Mononuclear cell (primary cell): Measurements from ENCODE around the gene UNK. TPM values are rescaled to one million over a fixed set of nuclear protein-coding genes. Genes with fewer than 3 reads are reported as not detected.
"Not testable (repeated sequence)": the region's sequence is repeated elsewhere in the genome, so short reads cannot be mapped to it uniquely, and the experiment has no call there.

ENCODE experiments used
- H3K27me3 ChIP-seq: 2 replicates; pipeline ENCODE4 v1.6.0; 2011; ENCODE audit warnings: low read length, control low read depth; ENCODE audit not compliant: insufficient read depth
- H3K4me1 ChIP-seq: 2 replicates; pipeline ENCODE4 v1.5.1; 2011; ENCODE audit warnings: mild to moderate bottlenecking, low read length, control low read depth; ENCODE audit not compliant: insufficient read depth
- H3K4me3 ChIP-seq: 2 replicates; pipeline ENCODE4 v1.5.1; 2011; ENCODE audit warnings: mild to moderate bottlenecking, low read length, moderate library complexity
- H3K9me3 ChIP-seq: 2 replicates; pipeline ENCODE4 v1.5.1; 2011; ENCODE audit warnings: low read depth, mild to moderate bottlenecking, control low read depth, low read length
- total RNA-seq: library from RNA; depleted of rRNA; stranded (reverse); fragments of >200 nt; gene quantifications from one replicate; pipeline ENCODE4 v1.2.3, GENCODE V29; 2012

Gene UNK
- total RNA-seq, 1 donor: 32.8 TPM

DNA sequence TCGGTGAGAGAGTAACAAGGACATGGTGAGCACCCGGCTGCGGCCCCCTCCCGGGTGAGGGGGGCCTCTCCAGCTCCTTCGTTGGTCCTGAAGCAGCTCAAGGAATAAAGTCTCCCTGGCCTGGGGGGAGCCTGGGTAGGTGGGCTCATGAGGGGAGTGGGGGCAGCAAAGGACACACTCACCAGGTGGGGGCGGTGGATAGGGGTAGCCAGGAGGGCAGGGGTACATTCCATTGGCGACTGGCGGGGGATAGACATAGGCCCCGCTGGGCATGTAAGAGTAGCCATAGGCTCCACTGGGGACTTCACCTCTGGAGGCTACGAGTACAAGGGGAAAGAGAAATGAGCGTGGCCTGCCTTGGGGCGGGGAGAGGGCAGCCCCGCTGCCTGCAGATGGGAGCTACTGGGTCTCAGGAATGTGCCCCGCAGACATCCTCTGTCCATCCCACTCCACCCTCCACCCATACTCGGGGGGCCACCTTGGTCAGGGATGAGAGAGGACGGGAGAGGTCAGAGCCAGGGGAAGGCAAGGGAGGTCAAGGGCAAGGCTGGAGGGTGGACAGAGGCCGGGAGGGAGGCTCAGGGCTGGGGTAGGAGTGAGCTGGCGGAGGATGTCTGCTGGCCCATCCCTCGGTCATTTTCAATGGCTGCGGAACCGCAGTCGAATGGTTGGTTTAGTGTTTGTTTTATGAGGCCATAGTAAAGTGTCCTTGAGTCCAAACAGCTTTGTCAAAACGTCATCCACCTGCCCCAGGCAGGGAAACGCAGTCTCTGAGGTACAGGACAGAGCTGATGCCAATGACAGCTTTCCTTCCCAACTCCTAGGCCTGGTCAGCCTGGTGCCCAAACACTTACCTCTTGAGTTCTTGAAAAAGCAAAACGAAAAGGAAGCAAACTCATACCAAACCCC lies 63.3 kb downstream of the UNK start:
- Histone ChIP-seq H3K27me3 (no peaks in the 10 kb centered on the region), H3K4me1 (peaks cover 27% of the 10 kb centered on the region), H3K9me3 (no peaks in the 10 kb centered on the region), H3K4me3 (no peak overlapping the region)

GRCh38 chr17:75848523-75849278 lies 64.1 kb downstream of the UNK start:
- Histone ChIP-seq H3K27me3 (no peaks in the 10 kb centered on the region), H3K4me3 (no peak overlapping the region), H3K4me1 (peaks cover 30% of the 10 kb centered on the region), H3K9me3 (no peaks in the 10 kb centered on the region)

GRCh38 chr17:75849279-75849646 lies 64.7 kb downstream of the UNK start:
- Histone ChIP-seq H3K4me1 (peaks cover 36% of the 10 kb centered on the region), H3K4me3 (no peak overlapping the region), H3K27me3 (no peaks in the 10 kb centered on the region), H3K9me3 (no peaks in the 10 kb centered on the region)

GRCh38 chr17:75849724-75850123 lies 65.1 kb downstream of the UNK start:
- Histone ChIP-seq H3K4me3 (no peak overlapping the region), H3K9me3 (no peaks in the 10 kb centered on the region), H3K4me1 (peaks cover 39% of the 10 kb centered on the region), H3K27me3 (no peaks in the 10 kb centered on the region)

- no peaks in the 10 kb centered on the region for H3K27me3 ChIP-seq
- peaks cover 27% of the 10 kb centered on the region for H3K4me1 ChIP-seq
- H3K9me3 ChIP-seq: no peaks in the 10 kb centered on the region
- no peak overlapping the region for H3K4me3 ChIP-seq
Observed at GRCh38 chr17:75850928-75851692, 66.5 kb downstream of the UNK start.

- peaks cover 30% of the 10 kb centered on the region for H3K4me1 ChIP-seq
- not testable (repeated sequence) for H3K9me3 ChIP-seq, H3K4me3 ChIP-seq, H3K27me3 ChIP-seq
Observed at GRCh38 chr17:75851693-75851991, 67.0 kb downstream of the UNK start.

DNA sequence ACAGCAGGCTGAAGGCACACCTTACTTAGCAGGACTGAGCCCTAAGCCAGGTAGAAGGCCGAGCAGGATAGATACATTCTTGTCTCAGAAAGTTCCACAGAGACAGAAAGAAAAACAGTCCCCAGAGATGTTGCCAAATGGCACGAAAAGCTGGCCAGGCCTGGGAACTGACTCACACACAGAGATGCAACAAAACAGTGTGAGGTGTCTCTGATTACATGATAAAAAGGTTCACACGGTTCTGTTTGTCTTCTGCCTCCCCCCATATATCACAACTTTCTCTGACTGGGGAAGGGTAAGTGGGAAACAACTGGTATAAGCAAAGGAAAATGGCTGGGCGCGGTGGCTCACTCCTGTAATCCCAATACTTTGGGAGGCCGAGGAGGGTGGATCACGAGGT lies 68.8 kb downstream of the UNK start:
- H3K4me1 ChIP-seq: peaks cover 43% of the 10 kb centered on the region
- no peak overlapping the region for H3K4me3 ChIP-seq
- H3K9me3 ChIP-seq: no peaks in the 10 kb centered on the region
- H3K27me3 ChIP-seq: no peaks in the 10 kb centered on the region

- Histone ChIP-seq H3K4me1 (peaks cover 49% of the 10 kb centered on the region), H3K4me3 (peak overlapping the region; percentile 85), H3K27me3 (no peaks in the 10 kb centered on the region), H3K9me3 (no peaks in the 10 kb centered on the region)
Observed at GRCh38 chr17:75854101-75854748, 69.6 kb downstream of the UNK start.

- H3K4me1 ChIP-seq: peaks cover 56% of the 10 kb centered on the region
Observed at GRCh38 chr17:75854881-75855309, 70.3 kb downstream of the UNK start.

DNA sequence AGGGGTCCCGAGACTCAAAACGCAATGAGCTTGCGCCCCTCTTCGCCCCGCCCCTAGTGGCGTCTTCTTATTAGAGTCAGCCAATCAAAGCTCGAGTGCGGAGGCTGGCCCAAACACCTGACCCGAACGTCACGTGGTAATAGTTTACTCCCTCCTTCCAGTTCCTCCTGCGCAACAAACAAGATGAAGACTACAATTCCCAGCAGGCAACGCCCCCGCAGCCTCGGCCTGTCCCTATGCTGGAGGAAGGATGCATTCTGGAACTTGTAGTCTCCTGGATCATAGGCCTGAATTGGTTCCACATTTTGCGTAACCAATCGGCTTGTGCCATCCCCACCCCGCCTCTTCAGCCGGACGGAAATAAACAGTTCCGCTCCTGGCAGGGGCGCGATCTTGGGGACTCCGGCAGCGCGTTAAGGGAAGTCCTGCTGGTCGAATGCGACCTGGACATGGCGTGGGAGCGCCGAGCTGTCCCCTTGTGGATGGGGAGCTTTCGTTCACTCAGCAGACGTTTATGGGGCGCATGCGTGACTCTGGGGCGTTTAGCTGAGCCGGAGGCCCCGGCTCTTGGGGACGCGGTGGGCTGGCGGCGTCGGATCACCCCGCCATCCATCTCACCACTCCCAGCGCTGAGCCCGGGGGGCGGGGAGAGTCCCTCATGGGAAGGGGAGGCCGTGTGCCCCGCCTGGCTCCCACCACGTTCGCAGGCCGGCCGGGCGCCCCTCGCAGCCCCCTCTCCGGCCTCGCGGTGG lies 70.9 kb downstream of the UNK start, which contains the start of gene WBP2:
WBP2 (minus strand) TSS at position 26 of the 752 bp plus-strand sequence. CDS start 38 bp downstream, outside the sequence.
- Histone ChIP-seq H3K4me1 (peaks cover 58% of the 10 kb centered on the region), H3K27me3 (no peaks in the 10 kb centered on the region), H3K9me3 (no peaks in the 10 kb centered on the region), H3K4me3 (peak within 1 kb of the TSS; percentile 85)

More at GRCh38 chr17:75854881-75855309, 70.3 kb downstream of the UNK start:
- H3K27me3 ChIP-seq: no peaks in the 10 kb centered on the region
- H3K4me3 ChIP-seq: peak overlapping the region; percentile 85
- no peaks in the 10 kb centered on the region for H3K9me3 ChIP-seq

- Histone ChIP-seq H3K9me3 (no peaks in the 10 kb centered on the region), H3K4me1 (peaks cover 61% of the 10 kb centered on the region), H3K27me3 (no peaks in the 10 kb centered on the region), H3K4me3 (peak overlapping the region; percentile 85)
Observed at GRCh38 chr17:75856062-75856756, 71.6 kb downstream of the UNK start.

GRCh38 chr17:75859358-75859757 lies 74.8 kb downstream of the UNK start:
- not testable (repeated sequence) for H3K9me3 ChIP-seq, H3K4me3 ChIP-seq, H3K27me3 ChIP-seq
- H3K4me1 ChIP-seq: peaks cover 56% of the 10 kb centered on the region

DNA sequence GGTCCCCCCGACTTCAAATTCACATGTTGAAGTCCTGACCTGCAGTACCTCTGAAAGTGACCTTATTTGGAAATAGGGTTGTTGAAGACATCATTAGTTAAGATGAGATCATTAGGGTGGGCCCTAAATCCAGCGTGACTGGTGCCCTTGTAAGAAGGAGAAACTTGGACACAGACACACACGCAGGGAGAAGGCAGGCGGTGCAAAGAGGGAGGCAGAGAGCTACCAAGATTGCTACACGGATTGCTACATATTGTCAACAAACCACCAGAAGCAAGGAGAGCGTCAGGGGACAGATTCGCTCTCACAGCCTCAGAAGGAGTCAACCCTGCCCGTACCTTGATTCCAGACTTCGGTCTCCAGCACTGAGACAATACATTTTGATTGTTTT lies 77.3 kb downstream of the UNK start:
- H3K27me3 ChIP-seq: no peaks in the 10 kb centered on the region
- peaks cover 53% of the 10 kb centered on the region for H3K4me1 ChIP-seq
- H3K9me3 ChIP-seq: no peaks in the 10 kb centered on the region
- no peak overlapping the region for H3K4me3 ChIP-seq
